ENCODE results near the gene ACVRL1.

DNA sequence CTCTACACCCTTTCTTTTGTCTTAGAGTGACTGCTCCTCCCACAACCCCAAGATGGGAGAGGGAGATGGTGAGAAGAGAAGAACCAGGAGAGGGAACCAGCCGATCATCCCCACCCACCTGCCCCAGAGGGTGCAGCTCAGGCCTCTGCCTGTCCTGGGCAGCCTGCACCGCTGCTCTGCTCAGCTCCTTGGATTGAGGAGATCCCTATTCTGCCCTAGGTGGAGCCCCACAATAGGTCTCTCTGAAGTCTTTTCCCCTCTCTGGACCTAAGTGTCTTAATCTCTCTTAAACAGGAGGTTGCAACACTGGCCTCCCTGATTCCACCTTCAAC, 17.2 kb upstream of the ACVRL1 start:
- TF ChIP-seq, protein P1, sequence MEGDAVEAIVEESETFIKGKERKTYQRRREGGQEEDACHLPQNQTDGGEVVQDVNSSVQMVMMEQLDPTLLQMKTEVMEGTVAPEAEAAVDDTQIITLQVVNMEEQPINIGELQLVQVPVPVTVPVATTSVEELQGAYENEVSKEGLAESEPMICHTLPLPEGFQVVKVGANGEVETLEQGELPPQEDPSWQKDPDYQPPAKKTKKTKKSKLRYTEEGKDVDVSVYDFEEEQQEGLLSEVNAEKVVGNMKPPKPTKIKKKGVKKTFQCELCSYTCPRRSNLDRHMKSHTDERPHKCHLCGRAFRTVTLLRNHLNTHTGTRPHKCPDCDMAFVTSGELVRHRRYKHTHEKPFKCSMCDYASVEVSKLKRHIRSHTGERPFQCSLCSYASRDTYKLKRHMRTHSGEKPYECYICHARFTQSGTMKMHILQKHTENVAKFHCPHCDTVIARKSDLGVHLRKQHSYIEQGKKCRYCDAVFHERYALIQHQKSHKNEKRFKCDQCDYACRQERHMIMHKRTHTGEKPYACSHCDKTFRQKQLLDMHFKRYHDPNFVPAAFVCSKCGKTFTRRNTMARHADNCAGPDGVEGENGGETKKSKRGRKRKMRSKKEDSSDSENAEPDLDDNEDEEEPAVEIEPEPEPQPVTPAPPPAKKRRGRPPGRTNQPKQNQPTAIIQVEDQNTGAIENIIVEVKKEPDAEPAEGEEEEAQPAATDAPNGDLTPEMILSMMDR (IDR thresholded peaks at IDR 0.05), result no peak
- TF ChIP-seq POLR2A (IDR thresholded peaks at IDR 0.05) (no peak), EP300 (IDR thresholded peaks at IDR 0.05) (no peak), POLR2AphosphoS5 (IDR thresholded peaks at IDR 0.05) (no peak)
